Lower lobe of right lung (tissue), 2 donors: ENCODE measurements around the gene OSBPL5. TPM values are rescaled to one million over a fixed set of nuclear protein-coding genes. Genes with fewer than 3 reads are reported as not detected.

Experiments
- ATAC-seq, 2 donors: fragments of 200-7000 bp; cut with Tn5 transposase; one replicate each; pipeline ENCODE4 v1.9.1; 2020 to 2022; ENCODE audit warnings: mild to moderate bottlenecking in 2 of 2, moderate library complexity in 2 of 2
- DNase-seq: peaks from one replicate; pipeline ENCODE4 v3.0.0-alpha.2; 2020
- H3K27ac ChIP-seq: fragments of 200-600 bp; one replicate; pipeline ENCODE4 v1.8.0; 2022
- H3K27me3 ChIP-seq: fragments of 200-600 bp; one replicate; pipeline ENCODE4 v1.8.0; 2022; ENCODE audit warnings: low read depth
- H3K36me3 ChIP-seq: fragments of 200-600 bp; one replicate; pipeline ENCODE4 v1.8.0; 2022; ENCODE audit warnings: mild to moderate bottlenecking
- H3K4me1 ChIP-seq: fragments of 200-600 bp; one replicate; pipeline ENCODE4 v1.8.0; 2022
- H3K4me3 ChIP-seq: fragments of 200-600 bp; one replicate; pipeline ENCODE4 v1.8.0; 2022; ENCODE audit warnings: mild to moderate bottlenecking
- H3K9me3 ChIP-seq: fragments of 200-600 bp; one replicate; pipeline ENCODE4 v1.8.0; 2022
- intact Hi-C: fragments of 100-400 bp; cut with DNase I; formaldehyde crosslinking; loops from one replicate; pipeline ENCODE4 v1.11.0; 2022
- total RNA-seq: library from RNA; stranded (reverse); fragmentation: NEBNext Ultra II Directional; extraction: Animal tissue kit (Norgen Biotek cat#: 25700); gene quantifications from one replicate; pipeline ENCODE4 v1.2.1, GENCODE V29; 2021
- TF ChIP-seq, protein P1 (sequence below): fragments of 200-600 bp; IDR thresholded peaks from one replicate; pipeline ENCODE4 v1.8.0; 2022; ENCODE audit warnings: antibody characterized with exemption, mild to moderate bottlenecking
- donor health status: DM: no; HTN: yes; CAD: no; lungs with severe emphysema.

Gene OSBPL5
- total RNA-seq, 1 donor from 2014 or later, result 46.2 TPM

- peak; percentile 40 for DNase-seq
Measured at GRCh38 chr11:3108183-3108721, 56.9 kb downstream of the OSBPL5 start.

GRCh38 chr11:3107608-3108182 lies 57.4 kb downstream of the OSBPL5 start:
- no peak for ATAC-seq
- Histone ChIP-seq H3K27ac (no peak overlapping the region), H3K4me3 (no peak overlapping the region), H3K4me1 (peaks cover 10% of the 10 kb centered on the region), H3K27me3 (no peaks in the 10 kb centered on the region), H3K36me3 (peaks cover 40% of the 10 kb centered on the region), H3K9me3 (no peaks in the 10 kb centered on the region)
- DNase-seq, result peak; percentile 40
- TF ChIP-seq, protein P1, sequence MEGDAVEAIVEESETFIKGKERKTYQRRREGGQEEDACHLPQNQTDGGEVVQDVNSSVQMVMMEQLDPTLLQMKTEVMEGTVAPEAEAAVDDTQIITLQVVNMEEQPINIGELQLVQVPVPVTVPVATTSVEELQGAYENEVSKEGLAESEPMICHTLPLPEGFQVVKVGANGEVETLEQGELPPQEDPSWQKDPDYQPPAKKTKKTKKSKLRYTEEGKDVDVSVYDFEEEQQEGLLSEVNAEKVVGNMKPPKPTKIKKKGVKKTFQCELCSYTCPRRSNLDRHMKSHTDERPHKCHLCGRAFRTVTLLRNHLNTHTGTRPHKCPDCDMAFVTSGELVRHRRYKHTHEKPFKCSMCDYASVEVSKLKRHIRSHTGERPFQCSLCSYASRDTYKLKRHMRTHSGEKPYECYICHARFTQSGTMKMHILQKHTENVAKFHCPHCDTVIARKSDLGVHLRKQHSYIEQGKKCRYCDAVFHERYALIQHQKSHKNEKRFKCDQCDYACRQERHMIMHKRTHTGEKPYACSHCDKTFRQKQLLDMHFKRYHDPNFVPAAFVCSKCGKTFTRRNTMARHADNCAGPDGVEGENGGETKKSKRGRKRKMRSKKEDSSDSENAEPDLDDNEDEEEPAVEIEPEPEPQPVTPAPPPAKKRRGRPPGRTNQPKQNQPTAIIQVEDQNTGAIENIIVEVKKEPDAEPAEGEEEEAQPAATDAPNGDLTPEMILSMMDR, result no peak
- intact Hi-C loops, result no loop called here

More at GRCh38 chr11:3108183-3108721, 56.9 kb downstream of the OSBPL5 start:
- Histone ChIP-seq H3K4me3 (no peak overlapping the region), H3K36me3 (peaks cover 40% of the 10 kb centered on the region), H3K9me3 (no peaks in the 10 kb centered on the region), H3K27me3 (no peaks in the 10 kb centered on the region), H3K4me1 (peaks cover 12% of the 10 kb centered on the region), H3K27ac (no peak overlapping the region)
- ATAC-seq, result no peak
- intact Hi-C loops, result no loop called here
- TF ChIP-seq, protein P1, result no peak

DNA sequence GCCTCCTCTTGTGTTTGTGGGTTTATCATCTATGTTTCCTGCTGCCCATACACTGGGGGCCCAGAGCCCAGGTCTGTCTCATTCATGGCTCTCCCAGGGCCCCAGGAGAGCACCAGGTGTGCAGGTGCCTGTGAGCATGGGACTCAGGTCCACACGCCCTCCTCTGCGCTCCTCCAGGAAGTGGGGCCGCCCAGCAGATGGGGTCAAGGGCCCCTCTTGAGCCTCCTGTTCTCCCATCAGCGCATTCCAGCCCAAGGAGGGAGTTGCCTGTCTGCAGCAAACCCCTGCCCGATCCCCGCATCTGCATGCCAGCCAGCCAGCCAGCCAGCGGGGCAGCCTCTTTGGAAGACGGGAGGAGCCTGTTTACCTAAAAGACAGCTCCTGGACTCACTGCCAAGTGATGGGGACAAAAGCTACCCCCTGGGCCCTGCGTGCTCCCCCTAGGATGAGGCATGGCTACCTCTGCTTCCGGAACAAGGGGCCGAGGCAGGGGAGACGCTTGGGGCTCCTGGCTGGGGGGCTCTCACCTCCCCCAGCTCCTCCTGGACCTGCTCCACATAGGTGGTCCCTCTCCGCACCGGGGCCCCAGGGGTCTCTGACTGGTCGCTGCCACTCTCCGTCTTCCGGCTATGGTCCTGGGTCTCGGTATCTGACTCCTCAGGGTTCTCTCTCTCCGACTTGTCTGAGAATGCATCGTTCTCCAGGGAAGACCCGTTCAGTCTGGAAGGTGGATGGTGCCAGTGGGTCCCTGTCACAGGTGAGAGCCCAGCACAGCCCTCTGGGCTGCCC lies 58.2 kb downstream of the OSBPL5 start:
- ATAC-seq (no peak), DNase-seq (peak; percentile 29)
- Histone ChIP-seq H3K36me3 (peaks cover 42% of the 10 kb centered on the region), H3K27me3 (no peaks in the 10 kb centered on the region), H3K9me3 (no peaks in the 10 kb centered on the region), H3K4me3 (no peak overlapping the region), H3K27ac (no peak overlapping the region), H3K4me1 (peaks cover 5% of the 10 kb centered on the region)
- TF ChIP-seq, protein P1, result no peak
- intact Hi-C loops, result no loop called here

DNA sequence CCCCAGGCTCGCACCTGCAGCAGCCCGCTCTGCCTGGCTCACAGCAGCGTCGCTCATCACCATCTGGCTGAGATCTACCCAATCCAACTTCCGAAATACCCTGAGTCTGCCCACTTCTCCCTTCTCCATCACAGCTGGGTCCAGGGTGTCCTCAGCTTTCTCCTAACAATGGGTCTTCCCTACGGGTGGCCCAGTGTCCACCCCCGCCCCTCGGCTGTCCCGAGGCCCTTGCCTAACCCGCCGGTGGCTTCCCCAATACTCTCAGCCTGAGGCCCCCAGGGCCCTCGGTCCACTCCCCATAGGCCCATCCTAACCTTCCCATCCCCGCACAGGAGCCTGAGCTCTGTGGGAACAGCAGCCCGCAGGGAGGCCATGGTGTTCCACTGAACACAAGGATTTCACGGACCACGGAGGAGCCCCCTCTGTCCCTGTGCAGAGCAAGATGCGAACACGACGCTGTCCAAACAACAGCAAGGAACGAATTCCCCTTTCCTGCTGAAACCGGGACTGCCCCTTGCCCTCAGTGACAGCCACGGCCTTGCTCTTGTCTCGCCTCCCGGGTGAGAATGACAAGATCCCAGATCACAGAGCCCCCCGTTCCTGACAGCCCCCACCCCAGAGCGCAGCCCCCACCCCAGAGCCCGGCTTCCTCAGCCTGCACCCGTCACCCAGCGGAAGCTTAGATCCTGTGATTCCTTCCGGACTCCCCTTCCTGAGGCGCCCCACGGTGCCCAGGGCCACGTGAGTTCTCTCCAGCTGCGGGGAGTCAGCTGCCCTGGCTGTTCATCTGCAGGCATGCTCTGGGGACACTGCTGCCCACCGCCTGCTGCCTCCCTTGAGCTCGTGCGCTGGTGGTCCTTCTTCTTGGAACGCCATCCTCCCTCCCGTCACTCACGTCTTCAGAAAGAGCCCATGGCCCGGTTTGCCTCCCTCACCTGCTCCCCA lies 59.0 kb downstream of the OSBPL5 start:
- TF ChIP-seq, protein P1, result no peak
- H3K4me1 ChIP-seq, result no peaks in the 10 kb centered on the region
- no peaks in the 10 kb centered on the region for H3K27me3 ChIP-seq
- H3K27ac ChIP-seq, result no peak overlapping the region
- peak; percentile 33 for DNase-seq
- H3K36me3 ChIP-seq, result peaks cover 47% of the 10 kb centered on the region
- no peak for ATAC-seq
- intact Hi-C loops, result no loop called here
- H3K4me3 ChIP-seq, result no peak overlapping the region
- no peaks in the 10 kb centered on the region for H3K9me3 ChIP-seq
